Embryonic facial prominence (tissue), 1 donor: ENCODE data around the gene CHEK1.
"Not testable (repeated sequence)": the region's sequence is repeated elsewhere in the genome, so short reads cannot be mapped to it uniquely, and the experiment has no call there.

Source experiments
- DNase-seq: peaks from one replicate; pipeline ENCODE4 v3.0.0-alpha.2; 2016; ENCODE audit errors: extremely low spot score

CHEK1 gene

DNA sequence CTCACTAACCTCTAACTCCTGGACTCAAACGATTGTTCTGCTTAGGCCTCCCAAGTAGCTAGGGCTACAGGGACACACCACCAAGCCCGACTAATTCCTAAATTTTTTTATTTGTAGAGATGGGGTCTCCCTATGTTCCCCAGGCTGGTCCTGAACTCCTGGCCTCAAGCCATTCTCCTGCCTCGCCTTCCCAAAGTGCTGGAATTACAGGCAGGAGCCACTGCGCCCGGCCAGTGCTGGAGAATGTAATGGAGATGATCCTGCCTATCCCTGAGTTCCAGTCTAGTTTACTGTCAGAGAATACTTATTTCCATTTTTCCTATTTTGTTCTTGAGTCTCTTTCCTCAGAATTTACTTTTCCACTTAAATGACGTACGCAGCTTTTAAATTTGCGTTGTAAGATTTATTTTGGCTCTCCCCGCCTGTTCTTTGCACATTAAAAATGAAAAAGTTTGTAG is at the start of gene CHEK1:
TSS of gene CHEK1 (plus strand) at position 408 of the 458 bp plus-strand sequence. CDS start 1,606 bp downstream, outside the sequence.
- no peak for DNase-seq

DNA sequence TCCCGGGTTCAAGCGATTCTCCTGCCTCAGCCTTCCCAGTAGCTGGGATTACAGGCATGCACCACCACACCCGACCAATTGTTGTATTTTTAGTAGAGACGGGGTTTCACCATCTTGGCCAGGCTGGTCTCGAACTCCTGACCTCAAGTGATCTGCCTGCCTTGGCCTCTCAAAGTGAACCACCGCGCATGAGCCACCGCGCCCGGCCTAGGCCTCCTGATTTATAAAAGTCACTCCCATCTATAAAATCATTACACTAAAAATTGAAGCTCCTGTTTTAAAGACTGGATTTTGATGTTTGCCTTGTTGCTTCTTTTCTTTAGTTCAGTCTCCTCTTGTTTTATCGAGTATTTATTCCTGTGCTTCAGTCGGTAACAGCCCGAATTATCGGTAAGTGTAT is 47.8 kb upstream of the CHEK1 start:
- DNase-seq, result not testable (repeated sequence)

DNA sequence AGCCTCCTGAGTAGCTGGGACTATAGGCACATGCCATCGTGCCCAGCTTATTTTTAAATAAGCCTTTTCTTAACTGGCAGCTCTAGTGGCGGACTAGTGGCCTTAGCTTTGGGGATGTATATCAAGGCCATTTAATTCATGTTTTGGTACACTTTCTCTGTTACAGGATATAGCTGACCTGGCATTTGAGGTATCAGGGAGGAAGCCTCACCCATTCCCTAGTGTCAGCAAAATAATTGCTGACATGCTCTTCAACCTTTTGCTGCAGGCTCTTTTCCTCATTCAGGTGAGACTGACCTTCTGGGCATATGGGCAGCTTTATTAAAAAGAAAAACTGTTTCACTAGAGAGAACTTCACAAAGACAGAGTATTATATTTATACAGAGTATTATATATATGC is 46.2 kb upstream of the CHEK1 start:
- DNase-seq, result no peak

DNA sequence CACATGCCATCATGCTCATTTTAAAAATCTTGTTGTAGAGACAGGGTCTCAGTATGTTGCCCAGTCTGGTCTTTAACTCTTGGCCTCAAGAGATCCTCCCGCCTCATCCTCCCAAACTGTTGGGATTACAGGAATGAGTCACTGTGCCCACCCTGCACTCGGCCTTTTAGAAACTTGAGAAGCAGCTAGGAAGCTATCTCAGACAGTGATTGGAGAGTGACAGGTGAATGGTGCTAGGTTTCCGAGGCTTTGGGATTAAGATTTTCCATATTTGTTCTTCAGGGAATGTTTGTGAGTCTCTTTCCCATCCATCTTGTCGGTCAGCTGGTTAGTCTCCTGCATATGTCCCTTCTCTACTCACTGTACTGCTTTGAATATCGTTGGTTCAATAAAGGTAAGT is 45.2 kb upstream of the CHEK1 start:
- no peak for DNase-seq

DNA sequence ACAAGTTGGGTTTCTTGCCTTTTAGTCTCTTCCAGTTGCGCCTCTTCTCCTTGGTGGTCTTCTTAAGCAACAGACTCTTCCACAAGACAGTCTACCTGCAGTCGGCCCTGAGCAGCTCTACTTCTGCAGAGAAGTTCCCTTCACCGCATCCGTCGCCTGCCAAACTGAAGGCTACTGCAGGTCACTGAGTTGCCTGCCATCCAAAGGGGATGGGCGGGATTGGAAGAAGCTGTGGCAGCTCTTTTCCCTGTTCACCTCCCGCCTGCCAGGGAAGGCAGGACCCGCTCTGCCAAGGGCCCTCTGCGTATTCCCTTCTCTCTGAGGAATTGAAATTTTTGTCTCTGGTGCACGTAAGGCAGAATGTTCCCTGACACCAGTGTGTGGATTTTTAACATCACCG is 41.5 kb upstream of the CHEK1 start:
- no peak for DNase-seq

DNA sequence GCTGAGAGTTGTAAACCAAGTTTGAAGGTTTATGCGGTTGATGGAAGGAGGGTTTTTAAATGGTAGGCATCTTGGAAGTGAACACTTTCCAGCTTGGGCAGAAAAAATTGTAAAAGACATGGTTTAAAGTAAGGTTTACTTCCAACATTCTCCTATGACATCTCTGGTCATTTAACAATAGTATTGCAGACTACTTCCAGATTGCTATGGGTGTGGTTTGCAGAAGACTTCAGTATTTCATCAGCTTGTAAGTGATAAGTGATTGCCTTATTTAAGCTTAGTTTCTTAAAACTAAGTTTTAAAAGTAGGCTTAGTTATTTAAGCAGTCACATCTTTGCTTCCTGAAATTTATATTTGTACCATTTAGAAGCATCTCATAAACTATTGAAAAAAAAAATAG is 39.5 kb upstream of the CHEK1 start:
- DNase-seq, result no peak

DNA sequence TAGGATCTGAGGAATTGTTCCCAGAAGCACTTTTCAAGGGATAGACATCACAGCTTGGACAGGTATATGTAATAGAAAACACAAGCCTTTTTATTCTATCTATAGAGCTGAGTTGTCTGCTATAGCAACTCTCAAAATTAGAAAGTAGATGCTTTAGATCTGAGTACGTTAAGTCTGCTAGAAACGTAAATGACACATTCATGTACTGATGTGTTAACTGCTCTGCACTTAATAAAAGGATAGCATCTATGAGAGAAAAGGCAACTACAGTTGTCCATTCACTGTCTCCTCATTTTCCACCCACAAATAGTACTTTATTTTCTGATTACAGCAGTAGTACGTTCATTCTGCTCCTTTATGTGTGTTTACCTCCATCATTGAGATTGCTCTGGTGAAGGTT is 38.3 kb upstream of the CHEK1 start:
- DNase-seq, result no peak

DNA sequence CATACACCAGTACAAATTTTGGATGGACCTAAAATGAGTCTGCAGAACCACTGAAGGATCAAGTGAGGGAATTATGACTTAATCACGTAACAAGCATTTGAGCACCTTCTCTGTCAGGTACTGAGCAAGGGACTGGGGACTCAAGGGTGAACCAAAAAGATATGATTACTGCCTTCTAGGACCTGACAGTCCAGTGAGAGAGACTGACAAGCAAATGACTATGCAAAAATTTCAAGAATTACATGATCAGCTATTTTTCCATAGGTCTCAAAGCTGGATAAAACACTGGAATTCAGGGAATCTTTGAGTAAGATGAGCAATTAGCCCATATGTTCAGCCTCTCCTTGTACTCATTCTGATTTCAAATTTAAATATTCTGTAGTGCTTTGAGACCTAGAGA is 37.5 kb upstream of the CHEK1 start:
- no peak for DNase-seq

DNA sequence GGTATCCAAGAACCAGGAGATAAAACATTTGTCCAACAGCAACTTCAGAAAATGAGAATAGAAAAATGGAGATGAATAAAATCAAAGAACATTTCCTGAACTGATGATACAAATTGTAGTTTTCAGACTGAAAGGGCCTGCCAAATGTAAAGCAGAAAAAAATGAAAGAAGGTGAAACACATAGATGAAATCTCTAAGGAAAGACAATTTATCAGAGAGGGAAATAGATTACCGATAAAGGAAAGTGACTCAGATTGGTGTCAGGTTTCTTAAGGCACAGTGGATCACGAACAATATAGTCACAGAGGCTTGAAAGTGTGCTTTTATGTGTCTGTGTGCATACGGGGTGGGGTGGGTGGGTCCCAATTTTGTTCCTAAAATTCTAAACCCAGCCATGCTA is 36.5 kb upstream of the CHEK1 start:
- DNase-seq, result no peak

DNA sequence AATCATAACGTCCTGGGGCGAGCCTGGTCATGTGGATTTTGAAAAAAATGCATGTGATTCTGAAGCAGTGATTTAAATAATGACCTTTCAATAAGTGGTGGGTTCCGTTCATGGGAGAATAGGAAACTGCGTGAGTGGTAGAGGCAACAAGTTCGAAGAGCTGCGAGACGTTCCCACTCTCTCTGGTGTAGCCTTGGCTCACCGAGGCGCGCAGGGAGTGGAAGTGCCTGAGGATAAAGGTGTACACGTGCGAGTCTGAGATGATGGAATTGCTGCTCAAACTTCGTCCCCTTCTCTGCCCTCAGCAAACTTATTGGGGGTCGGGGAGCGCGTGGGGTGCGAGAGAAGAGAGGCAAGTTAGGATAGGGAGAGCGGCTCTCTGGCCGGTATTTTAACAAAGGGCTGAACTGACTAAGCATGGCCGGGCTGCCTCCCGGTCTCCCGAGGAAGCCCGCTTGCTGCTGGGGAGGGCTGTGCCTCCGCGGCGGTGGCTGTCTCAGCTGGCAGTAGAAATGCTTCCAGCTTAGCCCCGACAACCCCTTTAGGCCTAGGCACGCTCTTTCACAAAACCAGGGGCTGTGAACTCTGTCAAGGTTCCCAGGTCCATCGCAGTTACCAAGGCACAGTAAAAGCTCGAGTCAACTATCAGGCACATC is 33.2 kb upstream of the CHEK1 start:
- DNase-seq, result peak; percentile 6

DNA sequence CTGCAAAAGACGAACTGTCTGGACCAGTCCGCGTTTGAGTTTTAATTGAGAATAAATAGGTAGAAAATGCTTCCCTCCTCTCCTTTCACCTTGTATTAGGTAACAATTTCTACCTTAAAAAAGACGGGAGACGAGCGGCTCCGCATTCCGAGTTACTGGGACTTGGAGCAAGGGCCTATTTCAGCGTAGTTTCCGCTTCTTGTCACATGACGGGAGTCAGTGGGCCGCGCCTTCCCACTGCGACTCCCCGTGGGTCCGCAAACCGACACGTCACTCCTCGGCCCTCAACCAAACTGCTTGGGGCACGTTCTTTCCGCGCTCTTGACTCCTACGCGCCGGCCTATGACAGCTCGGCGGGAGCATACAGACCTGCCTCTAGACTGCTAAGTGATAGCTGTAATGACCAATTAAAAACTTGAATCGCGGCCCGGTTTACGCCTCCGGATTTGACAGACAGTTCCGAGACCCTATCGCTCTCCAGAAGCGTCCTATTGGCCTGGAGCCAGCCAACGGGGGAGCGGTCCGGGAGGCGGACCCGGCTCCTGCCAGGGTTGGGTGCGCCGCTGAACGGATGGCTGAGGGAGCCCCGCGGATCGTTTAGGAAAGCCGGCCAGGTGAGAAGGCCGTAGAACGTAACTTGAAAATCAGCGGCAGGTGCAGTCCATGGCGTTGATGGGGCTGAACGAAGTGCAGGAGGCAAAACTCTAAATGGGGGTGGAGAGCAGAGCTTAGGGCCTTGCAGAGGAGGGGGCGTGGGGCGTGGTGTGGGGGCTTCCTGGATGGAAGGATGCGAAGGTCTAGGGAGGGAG is 32.5 kb upstream of the CHEK1 start, which contains the start of gene STT3A:
TSS of gene STT3A (plus strand) at position 548 of the 809 bp plus-strand sequence. CDS start 3,064 bp downstream, outside the sequence.
- peak; percentile 100 for DNase-seq

DNA sequence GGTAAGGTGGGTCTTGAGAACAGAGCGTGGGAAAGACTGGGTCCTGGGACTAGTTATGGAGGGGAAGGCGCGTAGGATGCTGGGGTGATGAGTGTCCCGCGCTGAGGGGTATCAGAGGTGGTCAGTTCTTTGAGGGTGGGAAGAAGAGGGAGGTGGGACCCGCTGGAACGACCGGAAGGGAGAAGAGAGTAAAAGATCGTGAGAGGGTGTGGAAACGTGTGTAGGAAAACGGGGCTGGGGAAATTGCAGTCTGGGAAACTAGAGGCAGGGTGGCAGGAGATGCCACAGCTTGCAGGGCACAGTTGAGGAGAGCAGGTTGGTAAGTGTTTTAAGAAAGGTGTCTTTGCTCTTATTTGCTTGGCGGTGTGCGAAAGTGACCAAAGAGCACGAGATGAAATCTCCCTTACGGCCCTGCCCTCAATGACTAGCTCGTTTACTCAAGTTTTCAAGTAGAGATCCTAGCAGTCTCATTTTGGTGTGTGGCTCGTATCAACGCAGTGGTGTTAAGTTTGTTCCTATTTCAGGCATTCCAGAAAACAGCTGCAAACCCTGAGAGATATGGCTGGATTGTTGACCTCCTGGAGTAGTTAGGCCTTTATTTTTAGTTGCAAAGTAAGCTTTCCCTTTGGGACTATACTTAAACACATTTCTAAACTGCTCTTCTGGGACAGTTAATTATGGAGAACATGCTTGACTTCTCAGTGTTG is 31.7 kb upstream of the CHEK1 start:
- peak; percentile 9 for DNase-seq

DNA sequence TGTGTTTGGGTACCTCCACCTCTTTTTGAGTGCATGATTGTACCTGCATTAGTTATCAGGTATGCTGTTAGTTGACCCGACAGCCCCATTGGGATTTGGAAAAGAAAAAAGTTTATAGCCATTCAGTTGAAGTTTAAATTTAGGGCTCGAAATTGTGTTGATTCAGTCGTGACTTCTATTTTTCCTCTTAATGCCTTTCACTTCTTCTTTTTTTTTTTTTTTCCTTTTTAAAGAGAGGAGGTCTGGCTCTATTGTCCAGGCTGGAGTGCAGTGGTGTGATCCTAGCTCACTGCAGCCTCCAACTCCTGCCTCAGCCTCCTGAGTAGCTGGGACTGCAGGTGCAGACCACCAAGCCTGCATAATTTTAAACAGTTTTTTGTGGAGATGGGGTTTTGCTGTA is 30.0 kb upstream of the CHEK1 start:
- no peak for DNase-seq

DNA sequence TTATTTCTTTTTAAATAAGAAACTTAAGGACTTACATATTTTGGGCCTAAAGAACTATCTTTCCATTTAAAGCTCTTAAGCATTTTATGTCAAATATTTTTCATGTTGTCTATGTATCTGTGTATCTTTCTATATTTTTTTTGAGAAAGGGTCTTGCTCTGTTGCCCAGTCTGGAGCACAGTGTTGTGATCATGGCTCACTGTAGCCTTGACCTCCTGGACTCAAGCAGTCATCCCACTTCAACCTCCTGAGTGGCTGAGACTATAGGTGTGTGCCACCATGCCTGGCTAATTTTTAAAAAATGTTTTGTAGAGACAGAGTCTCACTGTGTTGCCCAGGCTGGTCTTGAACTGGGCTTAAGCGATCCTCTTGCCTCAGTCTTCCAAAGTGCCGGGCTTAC is 24.3 kb upstream of the CHEK1 start:
- no peak for DNase-seq

DNA sequence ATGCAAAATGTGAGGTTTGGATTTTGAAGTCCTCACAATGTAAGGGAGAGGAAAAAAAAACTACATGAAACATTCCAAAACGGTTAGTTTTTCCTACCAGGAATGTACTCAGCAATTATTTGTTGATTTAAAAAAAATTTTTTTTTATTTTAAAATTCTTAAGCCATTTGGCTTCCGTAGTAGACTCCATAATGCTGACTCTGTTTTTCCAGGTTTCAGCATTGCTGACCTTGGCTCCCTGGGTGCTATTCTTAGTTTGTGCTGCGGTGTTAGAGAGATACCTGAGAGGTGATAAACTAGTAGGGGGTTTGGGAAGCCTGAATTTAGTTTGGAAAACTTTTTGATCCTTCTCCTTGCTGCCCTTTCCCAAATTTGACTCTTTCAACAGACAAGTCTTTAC is 21.8 kb upstream of the CHEK1 start:
- DNase-seq, result no peak

DNA sequence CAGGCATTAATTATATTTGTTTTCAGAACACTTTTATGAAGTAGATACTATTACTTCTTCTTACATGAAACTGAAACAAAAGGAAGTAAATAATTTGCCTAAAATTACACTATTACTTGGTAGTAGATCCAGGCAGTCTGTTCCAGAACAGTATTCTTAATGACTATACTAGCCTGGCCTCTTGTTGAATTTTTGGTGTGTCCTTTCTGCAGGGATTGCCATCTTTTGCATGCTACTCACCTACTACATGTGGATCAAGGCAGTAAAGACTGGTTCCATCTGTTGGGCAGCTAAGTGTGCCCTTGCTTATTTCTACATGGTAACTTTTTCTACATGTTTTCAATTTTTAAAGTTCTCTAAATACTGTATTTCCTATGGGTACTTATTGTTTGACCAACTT is 19.5 kb upstream of the CHEK1 start:
- DNase-seq, result no peak

DNA sequence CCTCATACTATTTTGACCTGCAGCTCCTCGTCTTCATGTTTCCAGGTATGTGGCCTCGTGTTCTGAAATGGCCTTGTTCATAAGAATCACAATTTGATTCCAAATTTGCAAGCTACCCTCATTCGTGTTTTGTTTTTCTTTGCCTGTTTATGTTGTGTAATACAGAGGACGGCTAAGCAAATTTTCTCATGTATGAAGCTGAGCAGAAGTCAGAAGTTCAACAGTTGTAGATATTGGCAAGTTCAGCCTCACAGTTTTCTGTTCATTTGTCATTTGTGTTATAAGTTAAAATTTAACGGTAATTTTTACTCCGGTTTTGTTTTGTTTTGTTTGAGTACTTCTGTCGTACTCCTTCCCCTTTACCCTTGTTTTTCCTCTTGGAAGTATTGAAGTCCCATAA is 15.4 kb upstream of the CHEK1 start:
- DNase-seq, result no peak

DNA sequence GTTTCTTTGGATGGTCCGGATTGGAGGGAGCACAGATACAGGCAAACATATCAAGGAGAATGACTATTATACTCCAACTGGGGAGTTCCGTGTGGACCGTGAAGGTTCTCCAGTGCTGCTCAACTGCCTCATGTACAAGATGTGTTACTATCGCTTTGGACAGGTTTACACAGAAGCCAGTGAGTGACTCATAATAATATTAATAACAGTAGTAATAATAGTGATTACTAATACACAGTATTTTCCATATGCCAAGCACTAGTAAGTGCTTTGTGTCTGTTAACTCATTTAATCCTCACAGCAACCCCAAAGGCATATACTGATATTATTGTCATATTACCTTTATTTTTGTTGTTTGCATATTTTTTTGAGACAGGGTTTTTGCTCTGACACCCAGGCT is 6.6 kb upstream of the CHEK1 start:
- DNase-seq, result no peak

DNA sequence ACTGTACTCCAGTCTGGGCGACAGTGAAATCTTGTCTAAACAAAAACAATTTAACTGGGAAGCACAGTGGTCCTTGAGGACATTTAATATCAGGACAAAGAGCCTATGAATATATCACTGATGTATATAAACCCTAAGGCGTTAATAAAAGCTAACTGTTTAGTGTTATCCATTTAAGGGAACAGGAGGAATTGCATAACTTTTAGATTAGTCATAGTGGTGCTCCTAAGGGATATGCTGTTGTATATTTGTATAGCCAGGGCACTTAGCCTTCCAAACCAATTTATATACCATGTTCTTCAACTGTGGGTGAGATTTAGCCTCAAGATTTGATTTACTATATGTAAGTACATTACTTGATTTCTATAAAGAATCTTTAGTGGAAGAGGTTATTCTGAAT is 3.0 kb upstream of the CHEK1 start:
- no peak for DNase-seq

DNA sequence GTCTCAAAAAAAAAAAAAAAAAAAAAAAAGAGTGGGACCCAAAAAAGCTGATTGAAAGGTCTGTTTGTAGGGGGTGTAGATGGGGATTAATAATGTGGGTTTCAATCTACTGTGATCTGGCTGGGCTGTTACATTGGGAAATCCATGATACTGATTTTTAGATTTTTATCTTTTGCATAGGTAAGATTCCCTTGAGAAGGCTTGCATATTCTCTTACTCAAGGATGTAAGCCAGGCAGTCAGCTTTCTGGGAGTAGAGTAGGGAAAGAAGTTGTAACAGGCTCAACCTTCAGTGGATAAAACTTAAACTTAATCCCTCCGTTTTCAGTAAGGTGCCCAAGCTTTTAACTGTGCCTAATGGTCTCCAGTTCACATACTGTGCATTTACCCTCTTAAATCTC is 1.9 kb upstream of the CHEK1 start:
- no peak for DNase-seq

DNA sequence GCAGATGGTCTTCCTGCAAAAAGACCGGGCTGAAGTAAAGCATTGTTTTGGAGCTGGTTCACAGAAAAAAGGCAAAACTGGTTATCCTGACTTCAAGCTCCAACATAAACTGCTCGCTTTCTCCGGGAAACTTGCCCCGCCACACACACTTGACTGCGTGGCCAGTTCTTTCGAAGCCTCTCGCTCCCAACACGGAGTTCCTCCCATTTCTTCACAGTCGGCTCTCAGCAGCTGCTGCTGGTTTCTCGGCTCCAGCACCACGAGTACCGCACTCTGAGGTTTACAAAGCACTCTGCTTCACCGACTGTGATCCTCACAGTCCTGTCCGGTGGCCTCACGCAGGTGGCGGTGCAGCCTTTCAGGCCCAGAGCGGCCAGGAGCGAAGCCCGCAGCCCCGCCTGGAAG is 264 bp downstream of the CHEK1 start:
- DNase-seq, result no peak

DNA sequence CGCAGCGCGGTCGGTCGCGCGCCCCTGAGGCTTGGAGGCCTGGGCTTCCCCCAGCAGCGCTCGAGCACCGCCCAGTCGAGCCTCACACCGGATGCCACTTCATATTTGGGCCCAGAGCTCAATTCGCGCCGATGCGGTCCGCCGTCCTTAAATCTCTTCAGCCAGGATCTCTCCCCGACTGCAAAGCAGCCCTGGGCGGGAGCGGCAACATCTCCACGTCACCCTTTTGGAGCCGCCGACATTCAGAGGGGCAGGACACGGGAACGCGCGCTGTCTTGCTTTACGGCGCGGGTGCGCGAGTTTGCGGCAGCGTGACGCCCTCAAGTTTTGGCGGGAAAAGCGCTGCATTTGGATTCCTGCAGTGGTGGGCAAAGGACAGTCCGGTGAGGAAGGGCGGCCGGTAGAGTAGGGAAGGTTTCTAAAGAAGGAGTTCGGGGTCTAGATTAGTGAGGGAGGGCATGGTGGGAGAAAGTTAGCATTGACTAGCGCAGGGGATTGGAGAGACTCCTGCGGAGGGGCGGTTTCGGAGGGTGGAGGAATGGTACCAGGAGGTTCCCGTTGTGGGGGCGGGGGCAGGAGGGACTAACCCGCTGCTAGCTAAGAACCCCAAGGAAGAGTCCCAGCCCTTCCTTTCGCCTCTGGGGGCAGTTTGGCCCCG is 796 bp downstream of the CHEK1 start:
- peak; percentile 73 for DNase-seq
